ENCODE measurements around the gene CD84. TPM values are rescaled to one million over a fixed set of nuclear protein-coding genes. Genes with fewer than 3 reads are reported as not detected.

Gene CD84
- total RNA-seq, 2 donors from 2014 or later = 1.3 to 3.0 TPM

DNA sequence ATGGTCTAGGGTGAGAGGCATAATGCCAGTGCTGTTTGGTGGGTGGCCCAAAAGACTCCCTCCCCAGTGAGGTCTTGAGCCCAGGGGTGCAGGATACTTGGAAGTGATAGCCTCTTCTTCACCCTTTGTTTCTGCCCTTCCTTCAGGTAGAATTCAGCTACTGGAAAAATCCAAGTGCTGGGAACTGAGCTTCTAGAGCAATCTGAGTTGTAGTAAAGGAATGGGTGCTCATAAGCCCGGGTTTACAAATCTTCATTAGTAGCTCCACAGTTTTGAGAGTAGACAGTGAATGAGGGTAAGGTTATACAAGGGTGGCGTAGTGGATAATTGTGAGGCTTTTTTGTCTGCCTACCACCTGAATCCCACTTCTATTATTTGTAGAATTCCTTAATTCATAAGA, 29.2 kb upstream of the CD84 start:
- H3K27me3 ChIP-seq = no peaks in the 10 kb centered on the region
- no peak overlapping the region for H3K4me3 ChIP-seq
- TF ChIP-seq, protein P1, sequence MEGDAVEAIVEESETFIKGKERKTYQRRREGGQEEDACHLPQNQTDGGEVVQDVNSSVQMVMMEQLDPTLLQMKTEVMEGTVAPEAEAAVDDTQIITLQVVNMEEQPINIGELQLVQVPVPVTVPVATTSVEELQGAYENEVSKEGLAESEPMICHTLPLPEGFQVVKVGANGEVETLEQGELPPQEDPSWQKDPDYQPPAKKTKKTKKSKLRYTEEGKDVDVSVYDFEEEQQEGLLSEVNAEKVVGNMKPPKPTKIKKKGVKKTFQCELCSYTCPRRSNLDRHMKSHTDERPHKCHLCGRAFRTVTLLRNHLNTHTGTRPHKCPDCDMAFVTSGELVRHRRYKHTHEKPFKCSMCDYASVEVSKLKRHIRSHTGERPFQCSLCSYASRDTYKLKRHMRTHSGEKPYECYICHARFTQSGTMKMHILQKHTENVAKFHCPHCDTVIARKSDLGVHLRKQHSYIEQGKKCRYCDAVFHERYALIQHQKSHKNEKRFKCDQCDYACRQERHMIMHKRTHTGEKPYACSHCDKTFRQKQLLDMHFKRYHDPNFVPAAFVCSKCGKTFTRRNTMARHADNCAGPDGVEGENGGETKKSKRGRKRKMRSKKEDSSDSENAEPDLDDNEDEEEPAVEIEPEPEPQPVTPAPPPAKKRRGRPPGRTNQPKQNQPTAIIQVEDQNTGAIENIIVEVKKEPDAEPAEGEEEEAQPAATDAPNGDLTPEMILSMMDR (IDR thresholded peaks at IDR 0.05) = no peak
- H3K9ac ChIP-seq (ENCODE audit: low read depth in 2 of 2, low read length in 2 of 2) = no peak overlapping the region
- H3K27ac ChIP-seq = no peak overlapping the region
- DNase-seq = no peak
- H3K9me3 ChIP-seq = no peaks in the 10 kb centered on the region
- no peaks in the 10 kb centered on the region for H3K36me3 ChIP-seq
- intact Hi-C loops (cut with DNase I) = loop anchor here (10.0 kb wide), 2 partner anchors 64 to 114 kb away; no protein-coding TSS in a partner anchor
- H3K4me1 ChIP-seq = no peaks in the 10 kb centered on the region

DNA sequence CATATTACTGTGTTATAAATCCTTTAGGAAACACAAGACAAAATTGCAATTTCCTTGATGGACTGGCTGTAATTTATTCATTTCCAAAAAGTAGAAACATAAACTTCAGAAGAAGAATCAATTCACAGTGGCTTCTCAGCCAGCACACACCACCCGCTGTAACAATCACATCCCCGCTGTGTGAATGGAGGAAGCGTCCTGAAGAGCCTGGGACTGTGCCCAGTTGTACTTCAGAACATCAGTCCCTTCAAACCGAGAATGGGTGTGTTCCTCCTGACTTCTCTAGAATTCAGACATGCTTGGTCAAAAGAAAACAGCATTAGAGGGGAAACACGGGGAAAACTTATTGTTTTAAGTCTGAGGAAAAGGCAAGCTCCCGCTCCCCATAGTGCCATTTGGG, 28.8 kb upstream of the CD84 start:
- Histone ChIP-seq H3K36me3 (no peaks in the 10 kb centered on the region), H3K4me1 (no peaks in the 10 kb centered on the region), H3K27me3 (no peaks in the 10 kb centered on the region), H3K4me3 (no peak overlapping the region), H3K9ac (ENCODE audit: low read depth in 2 of 2, low read length in 2 of 2) (no peak overlapping the region), H3K9me3 (no peaks in the 10 kb centered on the region), H3K27ac (no peak overlapping the region)
- intact Hi-C loops (cut with DNase I) = loop anchor here (10.0 kb wide), 2 partner anchors 63 to 113 kb away; no protein-coding TSS in a partner anchor
- DNase-seq = no peak
- TF ChIP-seq, protein P1 (IDR thresholded peaks at IDR 0.05) = no peak

DNA sequence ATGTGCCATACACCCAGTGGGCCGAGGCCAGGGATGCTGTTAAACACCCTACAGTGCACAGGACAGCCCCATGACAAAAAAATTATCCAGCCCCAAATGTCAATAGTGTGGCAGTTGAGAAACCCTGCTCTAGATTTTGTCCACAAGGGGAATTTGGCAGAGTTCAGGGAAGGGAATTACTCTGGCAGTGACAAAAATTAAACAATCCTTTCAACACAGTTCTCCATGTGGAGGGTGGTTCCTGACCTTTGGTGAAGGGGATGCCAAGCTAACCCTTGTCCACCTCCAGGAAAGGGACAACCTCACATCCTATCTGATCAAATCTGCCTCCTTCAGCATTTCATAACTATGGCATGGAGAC, 28.4 kb upstream of the CD84 start:
- H3K27ac ChIP-seq = no peak overlapping the region
- intact Hi-C loops (cut with DNase I) = loop anchor here (2.0 to 10.0 kb wide), 3 partner anchors 63 to 177 kb away; no protein-coding TSS in a partner anchor
- TF ChIP-seq, protein P1 (IDR thresholded peaks at IDR 0.05) = no peak
- no peaks in the 10 kb centered on the region for H3K36me3 ChIP-seq
- H3K9me3 ChIP-seq = no peaks in the 10 kb centered on the region
- H3K4me1 ChIP-seq = no peaks in the 10 kb centered on the region
- no peak overlapping the region for H3K4me3 ChIP-seq
- H3K27me3 ChIP-seq = no peaks in the 10 kb centered on the region
- H3K9ac ChIP-seq (ENCODE audit: low read depth in 2 of 2, low read length in 2 of 2) = no peak overlapping the region
- DNase-seq = no peak

DNA sequence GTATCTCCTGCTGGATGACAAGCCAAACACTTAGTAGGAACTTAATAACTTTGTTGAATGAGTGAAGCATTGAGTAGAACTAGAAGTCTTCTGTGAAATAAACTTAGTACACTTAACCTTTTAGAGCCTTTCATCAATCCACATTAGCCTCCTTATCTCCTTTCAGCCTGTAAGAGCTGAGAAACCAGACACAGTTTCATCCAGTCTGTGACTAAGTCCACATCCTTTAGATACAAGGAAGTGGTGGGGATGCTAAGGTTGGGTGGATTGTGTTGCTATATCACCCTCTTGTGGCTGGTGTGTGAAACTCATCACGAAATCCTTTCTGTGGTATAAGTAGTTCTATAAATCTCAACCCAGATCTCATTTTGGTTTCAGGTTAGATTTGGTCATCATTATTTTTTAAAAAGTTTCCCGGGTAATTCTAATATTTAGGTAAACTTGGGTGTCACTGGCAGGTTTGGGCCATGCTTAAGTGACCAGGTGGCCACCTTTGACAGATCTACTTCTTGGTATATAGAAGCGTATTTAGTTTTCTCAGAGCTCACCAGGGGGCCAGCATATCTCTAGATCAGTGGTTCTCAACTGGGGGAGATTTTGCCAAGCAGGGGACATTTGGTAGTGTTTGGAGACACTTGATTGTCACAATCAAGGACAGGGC, 27.8 kb upstream of the CD84 start:
- no peaks in the 10 kb centered on the region for H3K27me3 ChIP-seq
- H3K27ac ChIP-seq = no peak overlapping the region
- H3K9me3 ChIP-seq = no peaks in the 10 kb centered on the region
- no peak overlapping the region for H3K4me3 ChIP-seq
- H3K36me3 ChIP-seq = no peaks in the 10 kb centered on the region
- DNase-seq = peak; percentile 69
- intact Hi-C loops (cut with DNase I) = loop anchor here (2.0 to 10.0 kb wide), 3 partner anchors 62 to 176 kb away; no protein-coding TSS in a partner anchor
- TF ChIP-seq, protein P1 (IDR thresholded peaks at IDR 0.05) = peak; percentile 57
- H3K4me1 ChIP-seq = no peaks in the 10 kb centered on the region
- H3K9ac ChIP-seq (ENCODE audit: low read depth in 2 of 2, low read length in 2 of 2) = no peak overlapping the region

DNA sequence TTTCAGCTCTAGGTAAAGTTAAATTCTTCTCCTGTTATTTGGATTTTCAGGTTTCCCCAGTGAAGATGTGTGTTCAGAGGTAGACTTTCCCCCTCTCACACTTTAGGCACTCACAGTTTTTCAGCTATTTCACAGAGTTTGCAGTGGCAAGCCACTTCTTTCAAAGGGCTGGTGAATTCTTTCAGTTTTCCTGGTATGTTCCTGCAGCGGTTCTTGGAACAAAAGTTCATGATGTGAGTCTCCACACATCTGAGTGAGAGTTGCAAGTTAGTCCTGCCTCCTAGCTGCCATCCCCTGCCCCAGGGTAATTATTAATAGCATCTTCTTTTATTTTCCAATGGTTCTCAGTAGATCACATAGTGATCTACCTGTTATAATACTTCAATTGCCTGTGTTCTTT, 27.3 kb upstream of the CD84 start:
- no peak overlapping the region for H3K27ac ChIP-seq
- intact Hi-C loops (cut with DNase I) = loop anchor here (2.0 to 10.0 kb wide), 3 partner anchors 62 to 176 kb away; no protein-coding TSS in a partner anchor

More for the DNA sequence above, 27.3 kb upstream of the CD84 start:
- TF ChIP-seq, protein P1 (IDR thresholded peaks at IDR 0.05) = no peak
- no peak overlapping the region for H3K4me3 ChIP-seq
- no peak overlapping the region for H3K9ac ChIP-seq (ENCODE audit: low read depth in 2 of 2, low read length in 2 of 2)
- H3K27me3 ChIP-seq = no peaks in the 10 kb centered on the region
- H3K36me3 ChIP-seq = no peaks in the 10 kb centered on the region
- H3K9me3 ChIP-seq = no peaks in the 10 kb centered on the region
- H3K4me1 ChIP-seq = no peaks in the 10 kb centered on the region
- DNase-seq = no peak
